Measurements from ENCODE around the gene SCGB1D1. TPM values are rescaled to one million over a fixed set of nuclear protein-coding genes. Genes with fewer than 3 reads are reported as not detected.
"Not testable (repeated sequence)": the region's sequence is repeated elsewhere in the genome, so short reads cannot be mapped to it uniquely, and the experiment has no call there.

The SCGB1D1 gene
- polyA plus RNA-seq, 3 donors = not detected

DNA sequence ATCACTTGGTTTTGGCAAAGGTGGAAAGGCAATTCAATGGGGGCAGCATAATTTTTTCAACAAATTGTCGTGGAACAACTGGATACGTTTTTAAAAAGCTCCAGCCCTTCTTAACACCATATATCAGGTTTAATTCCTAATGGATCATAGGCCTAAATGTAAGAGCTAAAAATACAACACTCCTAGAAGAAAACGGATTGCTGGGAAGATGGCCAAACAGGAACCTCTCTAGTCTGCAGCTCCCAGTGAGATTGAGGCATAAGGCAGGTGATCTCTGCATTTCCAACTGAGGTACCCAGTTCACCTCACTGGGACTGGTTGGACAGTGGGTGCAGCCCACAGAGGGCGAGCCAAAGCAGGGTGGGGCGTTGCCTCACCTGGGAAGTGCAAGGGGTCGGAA lies 32.4 kb upstream of the SCGB1D1 start:
- DNase-seq = no peak

DNA sequence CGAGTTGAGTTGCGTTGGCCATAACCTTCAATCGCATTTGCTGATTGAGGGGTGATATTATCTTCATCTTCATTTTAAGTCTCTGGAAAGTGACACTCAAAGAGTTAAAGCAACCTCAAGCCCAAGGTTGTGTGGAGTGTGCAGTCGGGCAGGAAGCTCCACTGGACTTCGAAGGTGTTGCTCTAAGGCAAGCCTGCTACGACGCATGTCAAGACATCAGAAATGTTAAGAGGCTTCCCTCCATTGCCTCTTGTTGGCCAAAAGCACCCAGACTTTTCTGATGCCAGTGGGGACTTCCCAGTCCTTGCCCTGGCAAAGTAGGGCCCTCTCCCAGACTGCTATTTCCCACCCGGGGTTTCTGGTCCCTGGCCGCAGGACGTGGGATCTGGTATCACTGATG lies 23.6 kb upstream of the SCGB1D1 start:
- no peak for DNase-seq

DNA sequence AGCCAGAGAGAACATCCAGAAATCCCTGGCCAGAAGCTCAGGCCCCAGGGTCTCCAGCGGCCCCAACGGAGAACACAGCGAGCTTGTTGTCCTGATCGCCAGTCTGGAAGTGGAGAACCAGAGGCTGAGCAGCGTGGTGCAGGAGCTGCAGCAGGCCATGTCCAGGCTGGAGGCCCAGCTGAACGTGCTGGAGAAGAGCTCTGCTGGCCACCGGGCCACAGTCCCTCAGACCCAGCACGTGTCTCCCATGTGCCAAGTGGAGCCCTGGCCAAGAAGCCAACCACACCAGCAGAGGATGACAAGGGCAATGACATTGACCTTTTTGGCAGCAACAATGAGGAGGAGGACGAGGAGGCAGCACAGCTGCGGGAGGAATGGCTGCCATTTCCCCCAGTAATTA lies 20.6 kb upstream of the SCGB1D1 start:
- no peak for DNase-seq

DNA sequence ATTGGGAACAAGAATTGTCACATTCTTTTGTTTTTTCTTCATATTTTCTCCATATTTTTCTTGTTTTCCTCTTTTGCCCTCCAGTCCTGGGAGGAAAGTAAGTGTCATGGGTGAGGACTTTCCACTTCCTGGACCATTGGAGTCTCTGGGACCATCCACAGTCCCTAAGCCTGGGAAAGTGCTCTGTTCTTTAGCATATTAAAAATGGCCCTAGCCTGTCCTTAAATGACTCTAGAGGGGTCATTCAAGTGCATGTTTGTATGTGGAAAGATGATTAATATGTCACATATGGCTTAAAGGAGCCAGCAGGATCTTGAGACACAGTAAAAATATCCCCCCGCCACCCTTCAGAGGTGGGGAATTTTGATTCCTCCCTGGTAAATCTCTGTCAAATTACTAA lies 20.1 kb upstream of the SCGB1D1 start:
- DNase-seq = no peak

DNA sequence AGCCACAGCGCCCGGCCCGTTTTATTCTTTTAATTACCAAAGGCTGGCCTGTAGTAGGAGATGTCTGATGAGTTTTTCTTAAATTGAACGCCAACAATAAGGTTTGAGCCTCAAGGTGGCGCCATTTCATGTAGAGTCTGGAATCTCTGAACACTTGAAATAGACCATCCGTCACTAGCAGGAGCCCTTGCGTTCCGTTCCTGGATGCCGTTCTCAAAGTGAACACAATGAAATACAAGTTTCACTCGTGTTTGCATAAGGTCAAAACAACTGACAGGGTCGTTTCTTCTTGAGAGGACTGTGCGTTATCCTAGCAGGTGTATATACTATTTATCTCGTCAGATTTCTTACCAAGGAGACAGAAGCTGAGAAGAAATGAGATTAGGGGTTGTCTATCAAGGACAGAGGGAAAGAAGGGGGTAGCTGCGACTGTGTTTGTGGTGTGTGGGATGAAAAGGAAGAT lies 18.7 kb upstream of the SCGB1D1 start:
- peak; percentile 88 for DNase-seq

DNA sequence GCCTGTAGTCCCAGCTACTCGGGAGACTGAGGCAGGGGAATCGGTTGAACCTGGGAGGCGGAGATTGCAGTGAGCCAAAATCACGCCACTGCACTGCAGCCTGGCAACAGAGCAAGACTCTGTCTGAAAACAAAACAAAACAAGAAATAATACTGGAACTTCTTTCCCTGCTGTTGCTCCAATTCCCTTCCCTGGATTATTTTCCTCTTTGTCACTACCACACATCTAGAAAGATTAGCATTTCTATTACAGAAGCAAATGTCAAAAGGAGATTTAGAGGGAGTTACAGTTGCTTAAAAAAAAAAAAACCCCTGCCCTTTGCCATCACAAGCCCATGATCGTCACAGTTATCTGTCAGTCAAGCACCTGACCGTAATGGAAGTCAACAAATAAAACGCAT lies 17.7 kb upstream of the SCGB1D1 start:
- DNase-seq = no peak

DNA sequence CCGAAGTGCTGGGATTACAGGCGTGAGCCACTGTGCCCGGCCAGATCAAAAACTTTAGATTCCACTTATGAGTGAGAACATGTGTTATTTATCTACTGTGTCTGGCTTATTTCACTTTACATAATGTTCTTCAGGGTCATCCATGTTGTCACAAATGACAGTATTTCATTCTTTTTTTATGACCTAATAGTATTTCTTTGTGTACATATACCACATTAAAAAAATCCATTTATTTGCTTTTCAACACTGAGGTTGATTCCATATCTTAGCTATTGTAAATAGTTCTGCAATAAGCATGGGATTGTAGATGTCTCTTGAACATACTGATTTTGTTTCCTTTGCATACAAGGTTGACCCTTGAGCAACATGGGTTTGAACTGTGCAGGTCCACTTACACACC lies 13.2 kb upstream of the SCGB1D1 start:
- DNase-seq = no peak

DNA sequence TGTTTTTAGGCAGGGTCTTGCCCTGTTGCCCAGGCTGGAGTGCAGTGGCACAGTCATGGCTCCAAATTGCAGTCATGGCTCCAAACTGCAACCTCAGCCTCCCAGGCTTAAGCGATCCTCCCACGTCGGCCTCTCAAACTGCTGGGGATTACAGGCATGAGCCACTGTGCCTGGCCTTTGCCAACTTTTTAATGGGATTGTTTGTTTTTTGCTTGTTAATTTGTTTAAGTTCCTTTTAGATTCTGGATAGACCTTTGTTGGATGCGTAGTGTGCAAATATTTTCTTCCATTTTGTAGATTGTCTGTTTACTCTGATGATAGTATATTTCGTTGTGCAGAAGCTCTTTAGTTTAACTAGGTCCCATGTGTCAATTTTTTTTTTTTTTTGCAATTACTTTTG lies 10.0 kb upstream of the SCGB1D1 start:
- DNase-seq = no peak

DNA sequence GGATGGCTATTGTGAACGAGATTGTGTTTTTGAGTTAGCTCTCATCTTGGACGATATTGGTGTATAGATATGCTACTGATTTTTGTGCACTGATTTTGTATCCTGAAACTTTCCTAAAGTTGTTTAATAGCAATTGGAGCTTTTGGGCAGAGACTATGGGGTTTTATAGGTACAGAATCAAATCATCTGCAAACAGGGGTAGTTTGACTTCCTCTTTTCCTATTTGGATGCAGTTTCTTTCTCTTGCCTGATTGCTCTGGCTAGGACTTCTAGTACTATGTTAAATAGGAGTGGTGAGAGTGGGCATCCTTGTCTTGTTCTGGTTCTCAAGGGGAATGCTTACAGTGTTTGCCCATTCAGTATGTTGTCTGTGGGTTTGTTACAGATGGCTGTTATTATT lies 8.9 kb upstream of the SCGB1D1 start:
- DNase-seq = no peak

DNA sequence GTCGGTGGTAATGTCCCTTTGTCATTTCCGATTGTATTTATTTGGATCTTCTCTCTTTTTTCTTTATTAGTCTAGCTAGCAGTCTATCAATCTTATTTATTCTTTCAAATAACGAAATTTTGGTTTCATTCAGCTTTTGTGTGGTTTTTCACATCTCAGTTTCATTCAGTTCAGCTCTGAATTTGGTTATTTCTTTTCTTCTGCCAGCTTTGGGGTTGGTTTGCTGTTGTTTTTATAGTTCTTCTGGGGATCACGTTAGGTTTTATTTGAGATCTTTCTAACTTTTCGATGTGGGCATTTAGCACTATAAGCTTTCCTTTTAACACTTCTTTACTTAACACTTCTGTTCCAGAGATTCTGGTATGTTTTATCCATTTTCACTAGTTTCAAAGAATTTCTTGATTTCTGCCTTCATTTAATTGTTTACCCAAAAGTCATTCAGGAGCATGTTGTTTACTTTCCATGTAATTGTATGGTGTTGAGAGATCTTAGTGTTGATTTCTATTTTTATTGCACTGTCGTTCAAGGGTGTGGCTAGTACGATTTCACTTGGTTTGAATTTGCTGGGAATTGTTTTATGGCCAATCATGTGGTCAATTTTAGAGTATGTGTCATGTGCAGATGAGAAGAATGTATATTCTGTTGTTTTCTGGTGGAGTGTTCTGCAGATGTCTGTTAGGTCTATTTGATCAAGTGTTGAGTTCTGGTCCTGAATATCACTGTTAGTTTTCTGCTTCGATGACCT lies 7.7 kb upstream of the SCGB1D1 start:
- DNase-seq = no peak

DNA sequence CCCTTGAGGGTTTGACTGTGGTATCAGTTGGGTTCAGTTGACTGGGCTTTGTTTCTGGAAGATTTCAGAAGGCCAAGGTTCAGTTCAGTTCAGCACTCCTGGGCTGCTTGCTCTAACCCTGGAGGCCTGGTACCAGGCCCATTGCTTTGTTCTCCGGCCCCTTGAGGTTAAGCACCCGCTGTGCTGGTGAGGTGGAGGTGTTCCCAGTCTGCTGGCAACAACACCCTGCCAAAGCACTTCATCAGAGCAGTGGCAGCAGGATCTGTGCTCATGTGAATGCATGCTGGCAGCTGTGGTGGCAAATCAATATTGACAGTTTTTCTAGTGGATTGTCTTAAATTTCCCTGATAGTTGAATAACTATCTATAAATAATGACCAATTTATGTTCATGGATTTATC lies 3.8 kb upstream of the SCGB1D1 start:
- DNase-seq = no peak

DNA sequence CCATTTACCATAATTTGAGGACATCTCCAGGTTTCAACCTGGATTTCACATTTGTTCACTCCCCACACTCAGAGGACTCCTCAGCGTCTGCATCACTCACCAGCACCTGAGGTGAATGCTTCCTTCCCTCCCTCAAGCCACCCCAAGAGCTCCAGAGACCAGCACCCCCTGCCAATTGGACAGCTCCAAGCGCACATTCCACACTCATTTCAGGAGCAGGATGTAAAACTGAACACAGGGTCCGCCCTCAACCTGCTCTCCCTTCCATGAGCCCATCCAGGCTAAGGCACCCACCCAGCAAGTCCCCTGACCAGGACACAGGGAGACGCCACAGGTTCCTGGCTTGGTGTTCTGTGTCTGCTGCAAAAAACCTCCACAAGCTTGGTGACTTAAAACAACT lies 3.9 kb downstream of the SCGB1D1 start:
- DNase-seq = no peak

DNA sequence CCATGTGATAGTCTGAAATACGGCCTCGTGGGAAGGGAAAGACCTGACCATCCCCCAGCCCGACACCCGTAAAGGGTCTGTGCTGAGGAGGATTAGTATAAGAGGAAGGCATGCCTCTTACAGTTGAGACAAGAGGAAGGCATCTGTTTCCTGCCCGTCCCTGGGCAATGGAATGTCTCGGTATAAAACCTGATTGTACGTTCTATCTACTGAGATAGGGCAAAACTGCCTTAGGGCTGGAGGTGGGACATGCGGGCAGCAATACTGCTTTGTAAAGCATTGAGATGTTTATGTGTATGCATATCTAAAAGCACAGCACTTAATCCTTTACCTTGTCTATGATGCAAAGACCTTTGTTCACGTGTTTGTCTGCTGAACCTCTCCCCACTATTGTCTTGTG lies 5.0 kb downstream of the SCGB1D1 start:
- not testable (repeated sequence) for DNase-seq

DNA sequence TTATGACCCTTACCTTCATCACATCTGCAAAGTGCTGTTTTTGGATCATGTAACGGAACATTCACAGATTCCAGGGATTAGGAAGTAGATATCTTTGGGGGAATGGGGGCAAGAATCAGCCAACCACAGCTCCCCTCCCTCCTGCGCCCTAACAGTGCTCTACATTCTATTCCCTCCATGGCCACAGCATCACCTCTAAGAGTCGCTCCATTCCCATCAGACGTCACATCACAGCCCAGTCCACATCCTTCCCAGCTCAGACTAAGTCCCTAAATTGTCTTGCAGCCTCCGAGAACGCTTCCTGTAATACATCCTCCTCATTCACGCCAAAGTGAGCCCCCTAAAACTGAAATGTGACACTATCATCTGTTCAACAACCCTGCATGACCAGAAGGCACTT lies 5.9 kb downstream of the SCGB1D1 start:
- no peak for DNase-seq

DNA sequence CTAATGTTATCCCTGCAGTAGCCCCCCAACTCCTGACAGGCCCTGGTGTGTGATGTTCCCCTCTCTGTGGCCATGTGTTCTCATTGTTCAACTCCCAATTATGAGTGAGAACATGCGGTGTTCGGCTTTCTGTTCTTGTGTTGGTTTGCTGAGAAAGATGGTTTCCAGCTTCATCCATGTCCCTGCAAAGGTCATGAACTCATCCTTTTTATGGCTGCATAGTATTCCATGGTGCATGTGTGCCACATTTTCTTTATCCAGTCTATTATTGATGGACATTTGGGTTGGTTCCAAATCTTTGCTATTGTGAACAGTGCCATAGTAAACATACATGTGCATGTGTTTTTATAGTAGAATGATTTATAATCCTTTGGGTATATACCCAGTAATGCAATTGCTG lies 7.4 kb downstream of the SCGB1D1 start:
- not testable (repeated sequence) for DNase-seq

DNA sequence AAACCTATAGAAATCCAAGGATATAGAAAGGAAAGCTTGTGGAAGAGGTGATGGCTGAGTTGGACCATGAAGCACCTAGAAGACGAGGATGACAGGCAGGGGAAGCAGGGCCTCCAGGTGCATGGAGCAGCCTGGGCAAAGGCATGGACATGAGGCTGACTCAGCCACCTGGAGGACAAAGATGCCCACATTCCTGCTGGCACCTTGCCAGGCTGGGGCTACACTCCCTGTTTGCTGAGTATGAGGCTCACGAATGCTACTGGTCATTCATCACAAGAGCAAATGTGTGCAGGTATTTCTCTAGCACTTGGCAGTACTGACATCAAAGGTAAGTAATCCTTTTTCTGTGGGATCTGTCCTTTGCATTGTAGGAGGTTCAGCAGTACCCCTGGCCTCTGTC lies 11.4 kb downstream of the SCGB1D1 start:
- DNase-seq = no peak

DNA sequence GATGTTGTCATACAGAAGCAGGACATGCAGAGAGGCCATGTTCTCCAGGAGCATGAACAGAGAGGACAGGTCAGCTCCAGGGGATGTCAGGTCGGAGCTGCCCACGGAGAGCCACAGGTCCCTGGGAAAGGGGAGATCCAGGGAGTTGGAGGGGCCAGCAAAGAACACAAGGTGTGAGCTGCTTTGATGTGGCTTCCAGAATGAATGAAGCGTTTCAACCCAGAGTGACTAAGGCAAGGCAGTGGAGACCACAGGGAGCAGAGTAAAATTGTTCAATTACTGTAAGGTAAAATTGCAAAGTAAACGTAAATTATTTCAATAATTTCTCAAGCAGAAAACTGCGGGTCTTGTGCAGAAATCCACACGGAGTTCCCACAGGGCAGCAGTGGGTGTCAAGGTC lies 12.9 kb downstream of the SCGB1D1 start:
- DNase-seq = no peak

DNA sequence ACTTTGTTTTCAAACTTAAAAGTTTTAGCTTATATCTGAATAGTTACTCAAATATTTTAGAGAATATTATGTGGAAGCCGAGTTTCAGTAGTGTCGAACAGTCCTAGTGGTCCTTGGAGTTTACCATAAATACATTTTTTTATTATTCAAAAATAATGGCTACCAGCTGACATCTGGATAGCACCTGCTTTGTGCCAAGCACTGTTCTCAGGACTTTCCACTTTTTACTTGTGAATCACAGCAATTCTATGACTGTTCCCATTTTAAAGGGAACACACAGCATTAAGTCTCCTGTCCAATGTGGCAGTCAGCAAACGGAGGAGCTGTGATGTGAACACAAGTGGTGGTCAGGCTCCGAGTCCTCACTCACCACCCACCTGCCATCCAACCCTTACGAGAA lies 14.4 kb downstream of the SCGB1D1 start:
- no peak for DNase-seq

DNA sequence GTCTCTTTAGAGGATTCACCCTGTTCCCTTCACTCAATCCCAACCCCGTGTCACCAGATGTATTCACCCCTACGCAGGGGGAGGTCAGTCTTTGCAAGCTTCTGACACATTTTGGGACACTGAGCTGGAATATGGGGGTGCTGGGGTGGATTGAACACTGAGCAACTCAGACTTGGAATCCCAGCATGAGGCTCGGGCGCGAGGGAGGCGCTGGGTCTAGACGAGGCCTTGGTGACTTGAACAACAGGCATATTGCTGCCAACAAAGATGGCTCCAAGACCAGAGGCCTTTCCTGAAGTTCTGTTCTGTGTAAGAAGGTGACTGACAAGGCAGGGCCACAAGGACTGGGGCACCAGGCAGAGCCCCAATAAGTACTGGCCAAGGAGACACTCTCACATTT lies 15.4 kb downstream of the SCGB1D1 start:
- DNase-seq = no peak

DNA sequence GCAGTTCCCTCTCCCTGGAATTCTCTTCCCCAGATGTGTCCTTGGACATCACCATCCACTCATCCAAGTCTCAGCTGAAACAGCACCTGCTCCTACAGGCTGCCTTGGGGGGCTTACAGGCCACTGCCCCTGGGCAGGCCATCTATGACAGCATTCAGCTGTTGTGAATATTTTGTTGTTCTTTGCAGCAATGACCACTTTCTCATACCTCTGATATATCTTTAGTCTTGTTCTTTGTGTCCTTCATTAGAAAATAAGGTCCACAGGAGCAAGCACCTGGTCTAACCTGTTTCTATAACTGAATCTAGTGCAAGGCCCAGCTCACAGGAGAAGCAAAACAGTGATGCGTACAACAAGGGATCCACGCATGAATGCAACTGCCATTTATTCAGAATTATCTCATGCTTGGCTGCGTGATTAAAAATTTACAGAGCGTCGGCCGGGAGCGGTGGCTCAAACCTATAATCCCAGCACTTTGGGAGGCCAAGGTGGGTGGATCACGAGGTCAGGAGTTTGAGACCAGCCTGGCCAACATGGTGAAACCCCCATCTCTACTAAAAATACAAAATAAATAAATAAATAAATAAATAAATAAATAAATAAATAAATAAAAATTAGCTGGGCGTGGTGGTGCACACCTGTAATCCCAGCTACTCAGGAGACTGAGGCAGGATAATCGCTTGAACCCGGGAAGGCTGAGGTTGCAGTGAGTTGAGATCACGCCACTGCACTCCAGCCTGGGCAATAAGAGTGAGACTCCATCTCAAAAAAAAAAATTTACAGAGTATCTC lies 16.5 kb downstream of the SCGB1D1 start:
- peak; percentile 33 for DNase-seq

DNA sequence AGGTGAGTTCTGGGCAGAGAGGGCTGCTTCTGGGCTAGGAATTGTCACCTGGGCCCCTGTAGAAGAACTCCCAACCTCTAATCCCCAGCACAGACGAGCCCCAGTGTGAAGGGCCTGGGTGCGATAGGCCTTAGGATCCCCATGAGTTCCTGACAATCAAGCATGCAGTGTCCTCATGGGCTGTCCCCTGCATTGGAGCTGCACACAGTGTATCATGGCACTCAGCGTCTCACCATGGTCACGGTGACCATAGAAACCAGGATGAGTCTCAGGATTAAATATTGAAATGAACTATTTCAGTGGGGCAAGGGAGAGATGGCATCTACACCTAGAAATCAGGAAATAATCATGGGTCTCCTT lies 18.7 kb downstream of the SCGB1D1 start:
- no peak for DNase-seq

DNA sequence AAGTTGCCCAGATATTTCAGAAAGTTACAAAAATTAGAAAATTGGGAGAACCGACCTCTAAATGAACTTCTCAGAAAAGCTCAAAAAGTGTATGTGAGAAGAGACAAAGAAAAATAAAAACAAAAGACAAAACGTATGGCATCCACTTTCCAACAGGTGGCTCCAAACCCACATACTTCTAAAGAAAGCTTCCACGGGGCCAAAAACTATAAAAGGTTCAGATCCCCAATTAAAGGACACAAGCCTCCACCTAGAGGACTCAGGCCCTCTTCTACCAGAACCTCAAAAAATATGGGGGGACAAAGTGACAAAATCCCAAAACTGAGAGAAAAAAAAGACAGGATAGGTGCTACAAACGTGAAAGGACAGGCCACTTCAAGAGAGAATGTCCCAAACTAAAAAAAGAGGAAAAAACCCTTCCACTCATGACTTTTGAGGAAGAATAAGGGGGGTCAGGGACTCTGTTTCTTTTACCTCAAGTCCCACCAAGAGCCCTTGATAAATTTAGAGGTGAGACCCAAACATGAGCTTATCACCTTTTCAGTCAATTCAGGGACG lies 27.3 kb downstream of the SCGB1D1 start:
- no peak for DNase-seq

DNA sequence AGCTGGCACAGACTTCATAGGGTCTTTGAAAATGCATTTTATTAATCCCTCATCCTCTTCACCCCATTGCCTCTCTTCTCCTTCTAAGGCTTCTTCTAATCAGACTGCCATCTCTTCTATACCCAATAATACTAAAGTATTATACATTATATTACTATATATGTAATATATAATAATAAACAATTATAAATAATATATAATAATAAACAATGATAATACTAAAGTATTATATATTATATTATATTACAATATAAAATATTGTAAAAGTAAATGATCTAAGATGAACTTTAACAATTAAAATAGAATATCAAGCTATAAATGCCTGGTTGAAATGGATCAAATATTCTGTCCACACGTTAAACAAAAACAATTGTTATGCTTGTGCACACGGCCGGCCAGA lies 31.5 kb downstream of the SCGB1D1 start:
- no peak for DNase-seq
